ENCODE results near the gene SPECC1. TPM values are rescaled to one million over a fixed set of nuclear protein-coding genes. Genes with fewer than 3 reads are reported as not detected.

The SPECC1 gene
- total and polyA plus RNA-seq, 7 donors, result 10.9 to 98.3 (median 43.5) TPM

DNA sequence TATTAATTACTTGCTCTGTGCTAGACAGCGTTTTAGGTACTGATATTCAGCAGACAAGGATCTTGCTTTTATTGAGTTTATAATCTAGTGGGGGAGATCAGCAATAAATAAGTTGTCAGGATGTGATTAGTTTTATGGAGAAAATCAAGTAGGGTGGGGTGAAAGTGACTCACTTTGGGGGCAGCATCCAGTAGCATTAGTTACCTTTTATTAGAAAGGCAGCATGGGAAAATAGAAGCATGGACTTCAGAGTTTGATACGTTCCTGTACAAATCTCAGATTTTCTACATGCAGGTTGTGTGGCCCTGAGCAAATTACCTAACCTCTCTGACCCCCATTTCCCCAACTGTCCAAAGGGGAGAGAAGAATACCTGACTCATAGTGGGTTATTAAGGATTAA is 42.5 kb downstream of the SPECC1 start:
- no peak for TF ChIP-seq EP300 (IDR thresholded peaks at IDR 0.05)
- TF ChIP-seq POLR2A (IDR thresholded peaks at IDR 0.05), result no peak
- no peak for TF ChIP-seq POLR2AphosphoS5 (IDR thresholded peaks at IDR 0.05)
- TF ChIP-seq, protein P1, sequence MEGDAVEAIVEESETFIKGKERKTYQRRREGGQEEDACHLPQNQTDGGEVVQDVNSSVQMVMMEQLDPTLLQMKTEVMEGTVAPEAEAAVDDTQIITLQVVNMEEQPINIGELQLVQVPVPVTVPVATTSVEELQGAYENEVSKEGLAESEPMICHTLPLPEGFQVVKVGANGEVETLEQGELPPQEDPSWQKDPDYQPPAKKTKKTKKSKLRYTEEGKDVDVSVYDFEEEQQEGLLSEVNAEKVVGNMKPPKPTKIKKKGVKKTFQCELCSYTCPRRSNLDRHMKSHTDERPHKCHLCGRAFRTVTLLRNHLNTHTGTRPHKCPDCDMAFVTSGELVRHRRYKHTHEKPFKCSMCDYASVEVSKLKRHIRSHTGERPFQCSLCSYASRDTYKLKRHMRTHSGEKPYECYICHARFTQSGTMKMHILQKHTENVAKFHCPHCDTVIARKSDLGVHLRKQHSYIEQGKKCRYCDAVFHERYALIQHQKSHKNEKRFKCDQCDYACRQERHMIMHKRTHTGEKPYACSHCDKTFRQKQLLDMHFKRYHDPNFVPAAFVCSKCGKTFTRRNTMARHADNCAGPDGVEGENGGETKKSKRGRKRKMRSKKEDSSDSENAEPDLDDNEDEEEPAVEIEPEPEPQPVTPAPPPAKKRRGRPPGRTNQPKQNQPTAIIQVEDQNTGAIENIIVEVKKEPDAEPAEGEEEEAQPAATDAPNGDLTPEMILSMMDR (IDR thresholded peaks at IDR 0.05), result no peak
- no peak overlapping the region for H3K27ac ChIP-seq
- intact Hi-C loops (cut with DNase I), result no loop called here
- no peaks in the 10 kb centered on the region for H3K27me3 ChIP-seq
- H3K4me1 ChIP-seq, result no peaks in the 10 kb centered on the region
- peaks cover 0 to 2% (median 0%) of the 10 kb centered on the region in 4 donors for H3K9me3 ChIP-seq
- no peak for DNase-seq
- no peaks in the 10 kb centered on the region for H3K36me3 ChIP-seq
- H3K4me3 ChIP-seq, result no peak overlapping the region
- 84 to 85% methylated on average over 2 of the region's 2 CpGs for WGBS, 2 donors

DNA sequence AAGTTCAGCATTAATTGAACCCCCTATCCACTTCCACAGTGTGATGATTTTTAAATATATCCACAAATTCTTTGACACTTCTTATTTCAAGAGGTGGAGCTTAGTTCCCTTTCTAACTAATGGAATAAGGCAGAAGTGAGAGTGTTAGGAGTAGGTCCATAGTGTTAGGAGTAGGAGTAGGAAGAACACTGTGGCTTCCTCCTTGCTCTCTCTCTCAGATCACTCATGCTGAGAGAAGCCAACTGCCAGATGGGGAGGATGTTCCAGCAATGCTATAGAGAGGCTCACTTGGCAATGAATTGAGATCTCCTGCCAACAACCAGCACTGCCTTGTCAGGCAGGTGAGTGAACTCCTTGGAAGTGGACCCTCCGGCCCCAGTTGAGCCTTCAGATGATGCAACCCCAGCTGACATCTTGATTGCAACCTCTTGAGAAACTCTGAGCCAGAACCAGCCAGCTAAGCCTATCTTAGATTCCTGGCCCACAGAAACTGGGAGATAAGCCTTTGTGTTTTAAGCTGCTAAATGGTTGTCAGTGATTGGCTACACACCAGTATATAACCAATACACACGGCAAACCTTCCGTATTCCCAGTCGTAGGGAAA is 44.3 kb downstream of the SPECC1 start:
- Histone ChIP-seq H3K27ac (no peak overlapping the region), H3K4me1 (no peaks in the 10 kb centered on the region), H3K9me3 (peaks cover 0 to 2% (median 0%) of the 10 kb centered on the region in 4 donors), H3K36me3 (no peaks in the 10 kb centered on the region), H3K27me3 (no peaks in the 10 kb centered on the region), H3K4me3 (no peak overlapping the region)
- DNase-seq, result no peak
- intact Hi-C loops (cut with DNase I), result no loop called here
- 92 to 93% methylated on average over 4 of the region's 4 CpGs for WGBS, 2 donors
- TF ChIP-seq POLR2AphosphoS5 (IDR thresholded peaks at IDR 0.05), result no peak
- no peak for TF ChIP-seq EP300 (IDR thresholded peaks at IDR 0.05)
- TF ChIP-seq, protein P1 (IDR thresholded peaks at IDR 0.05), result no peak
- no peak for TF ChIP-seq POLR2A (IDR thresholded peaks at IDR 0.05)

DNA sequence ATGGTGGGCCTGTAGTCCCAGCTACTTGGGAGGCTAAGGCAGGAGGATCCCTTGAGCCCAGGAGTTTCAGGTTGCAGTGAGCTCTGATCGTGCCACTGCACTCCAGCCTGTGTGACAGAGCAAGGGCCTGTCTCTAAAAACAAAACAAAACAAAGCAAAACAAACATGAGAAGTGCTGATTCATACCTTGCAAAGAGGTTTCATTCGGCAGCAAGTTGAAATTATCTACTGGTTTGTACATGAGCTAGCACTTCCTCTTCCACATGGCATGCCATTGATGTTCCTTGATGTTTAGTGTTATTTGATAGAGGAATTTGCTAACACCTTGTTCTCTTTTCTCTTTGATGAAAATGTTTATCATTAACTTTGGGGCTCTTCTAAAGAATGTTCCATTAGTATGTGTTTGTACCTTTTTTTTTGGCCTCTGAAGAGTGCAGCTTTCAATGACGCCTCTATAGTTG is 50.6 kb downstream of the SPECC1 start:
- no peak for TF ChIP-seq POLR2A (IDR thresholded peaks at IDR 0.05)
- TF ChIP-seq POLR2AphosphoS5 (IDR thresholded peaks at IDR 0.05), result no peak
- TF ChIP-seq, protein P1 (IDR thresholded peaks at IDR 0.05), result no peak
- TF ChIP-seq EP300 (IDR thresholded peaks at IDR 0.05), result no peak
- no peak overlapping the region for H3K4me3 ChIP-seq
- DNase-seq, result no peak
- no peak overlapping the region for H3K27ac ChIP-seq
- no peaks in the 10 kb centered on the region for H3K27me3 ChIP-seq
- WGBS, 2 donors, result 52 to 62% methylated on average over 3 of the region's 3 CpGs
- intact Hi-C loops (cut with DNase I), result no loop called here
- no peaks in the 10 kb centered on the region for H3K36me3 ChIP-seq
- peaks cover 0 to 13% (median 8%) of the 10 kb centered on the region in 4 donors for H3K4me1 ChIP-seq
- no peaks in the 10 kb centered on the region for H3K9me3 ChIP-seq

DNA sequence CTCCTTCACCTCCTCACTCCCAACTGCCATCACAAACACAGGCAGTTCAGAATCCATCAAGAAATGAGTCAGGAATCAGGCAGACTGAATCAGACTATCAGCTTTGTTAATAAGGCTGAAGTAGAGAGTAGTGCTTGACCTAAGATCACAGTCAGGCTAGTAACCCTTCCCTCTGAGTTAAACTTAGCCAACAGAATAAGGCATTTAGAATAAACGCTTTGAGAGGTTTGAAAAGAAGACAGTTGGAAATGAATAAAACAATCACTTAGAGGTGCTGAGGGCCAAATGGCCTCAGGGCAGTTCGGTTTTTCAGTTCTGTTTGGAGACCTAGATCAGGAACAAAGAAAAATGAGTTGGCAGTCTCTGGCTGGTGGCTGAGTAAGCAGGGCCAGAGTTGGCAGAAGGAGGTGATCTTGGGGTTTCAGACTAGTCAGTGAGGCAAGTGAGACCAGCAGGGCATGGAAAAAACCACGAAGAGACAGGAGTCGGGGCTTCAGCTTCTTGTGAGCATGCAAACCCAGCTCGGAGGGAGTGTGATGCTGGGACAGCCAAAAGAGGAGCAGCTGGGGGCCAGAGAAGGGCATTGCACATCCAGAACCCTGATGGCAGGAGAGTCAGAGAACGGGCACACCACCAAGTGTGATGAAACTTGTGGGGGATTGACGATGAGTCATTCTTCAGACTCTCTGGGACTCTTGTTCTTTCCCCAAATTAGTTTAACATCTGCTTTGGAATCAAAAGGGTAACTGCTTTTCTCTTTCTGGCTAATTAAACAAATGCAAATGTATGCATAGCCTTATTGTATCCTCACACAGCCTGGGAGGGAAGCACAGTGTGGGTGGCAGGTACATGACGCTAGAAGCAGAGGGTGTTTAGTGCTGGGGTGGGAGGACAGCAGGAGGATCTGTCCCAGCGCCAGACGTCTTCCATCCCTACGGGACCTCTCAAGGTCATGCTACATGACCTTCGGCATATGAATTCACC is 54.8 kb downstream of the SPECC1 start:
- peak; percentile 90 for DNase-seq
- Histone ChIP-seq H3K27ac (peak overlapping the region; percentile 44 to 74 (median 64)), H3K36me3 (no peaks in the 10 kb centered on the region), H3K4me1 (peaks cover 0 to 13% (median 11%) of the 10 kb centered on the region in 4 donors), H3K9me3 (no peaks in the 10 kb centered on the region), H3K27me3 (no peaks in the 10 kb centered on the region), H3K4me3 (no peak overlapping the region)
- intact Hi-C loops (cut with DNase I), result no loop called here
- TF ChIP-seq EP300 (IDR thresholded peaks at IDR 0.05) (no peak), POLR2AphosphoS5 (IDR thresholded peaks at IDR 0.05) (peak in 3 of 4 donors; percentile 21 to 42 (median 27))
- 59 to 68% methylated on average over 12 of the region's 12 CpGs for WGBS, 2 donors

DNA sequence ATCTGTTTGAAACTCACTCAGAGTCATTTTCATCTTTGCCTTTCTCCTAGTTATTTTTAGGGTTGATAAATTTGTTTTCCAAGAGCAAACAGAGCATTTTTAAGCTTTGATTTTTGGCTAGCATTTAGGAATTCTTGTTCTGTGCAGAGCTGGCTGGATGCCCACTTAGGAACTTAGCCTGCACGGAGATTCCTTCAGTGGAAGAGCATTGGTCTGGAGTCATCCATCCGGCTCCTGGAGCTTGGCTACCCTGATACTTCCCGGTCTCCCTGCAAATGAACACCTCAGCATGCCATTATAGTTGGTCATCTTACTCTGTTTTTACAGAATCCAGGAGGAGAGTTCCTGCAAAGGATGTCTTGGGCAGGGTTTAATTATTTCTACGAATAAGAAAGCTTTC is 57.1 kb downstream of the SPECC1 start:
- Histone ChIP-seq H3K36me3 (no peaks in the 10 kb centered on the region), H3K27me3 (no peaks in the 10 kb centered on the region), H3K9me3 (no peaks in the 10 kb centered on the region), H3K4me1 (peaks cover 0 to 13% (median 11%) of the 10 kb centered on the region in 4 donors), H3K27ac (peak overlapping the region in 2 of 4 donors; percentile 6 to 74), H3K4me3 (no peak overlapping the region)
- intact Hi-C loops (cut with DNase I), result no loop called here
- peak; percentile 73 for DNase-seq
- 63 to 74% methylated on average over 4 of the region's 4 CpGs for WGBS, 2 donors
- TF ChIP-seq POLR2A (IDR thresholded peaks at IDR 0.05) (no peak), EP300 (IDR thresholded peaks at IDR 0.05) (no peak), POLR2AphosphoS5 (IDR thresholded peaks at IDR 0.05) (no peak)
- TF ChIP-seq, protein P1 (IDR thresholded peaks at IDR 0.05), result no peak

All from sigmoid colon (tissue), 7 donors.